Ascending aorta (tissue), 2 donors: ENCODE data around the gene DNAH8. TPM values are rescaled to one million over a fixed set of nuclear protein-coding genes. Genes with fewer than 3 reads are reported as not detected.

Source experiments
- DNase-seq, 2 donors: peaks; one replicate each; pipeline ENCODE4 v3.0.0-alpha.2; 2019; ENCODE audit warnings: low spot score in 2 of 2
- H3K27ac ChIP-seq, 2 donors: fragments of 200-600 bp; sonication (generic); one replicate each; pipeline ENCODE4 v1.5.1; 2016 to 2017; ENCODE audit warnings: mild to moderate bottlenecking in 1 of 2
- H3K27me3 ChIP-seq: fragments of 200-600 bp; sonication (generic); one replicate; pipeline ENCODE4 v1.5.1; 2017
- H3K36me3 ChIP-seq, 2 donors: fragments of 200-600 bp; sonication (generic); one replicate each; pipeline ENCODE4 v1.5.1; 2016
- H3K4me1 ChIP-seq, 2 donors: fragments of 200-600 bp; sonication (generic); one replicate each; pipeline ENCODE4 v1.5.1; 2016 to 2017; ENCODE audit warnings: mild to moderate bottlenecking in 1 of 2
- H3K4me3 ChIP-seq, 2 donors: fragments of 200-600 bp; sonication (generic); one replicate each; pipeline ENCODE4 v1.5.1; 2016 to 2017; ENCODE audit warnings: mild to moderate bottlenecking in 1 of 2
- H3K9me3 ChIP-seq, 2 donors: fragments of 200-600 bp; sonication (generic); one replicate each; pipeline ENCODE4 v1.5.1; 2016
- CTCF ChIP-seq, 3 experiments: fragments of 200-600 bp in 2 of 3; fragments of 450-650 bp in 1 of 3; sonication (generic) in 2 of 3; IDR thresholded peaks; one replicate each; pipeline ENCODE4 v1.5.1; 2016 to 2019; ENCODE audit warnings: antibody characterized with exemption in 3 of 3, mild to moderate bottlenecking in 1 of 3, moderate library complexity in 1 of 3
- intact Hi-C: fragments of 100-400 bp; cut with DNase I; formaldehyde crosslinking; loops from one replicate; pipeline ENCODE4 v1.15.1; 2023
- total RNA-seq: library from RNA; depleted of rRNA; stranded (reverse); fragments of >200 nt; gene quantifications from one replicate; pipeline ENCODE4 v1.1.0, GENCODE V29; 2016

DNAH8 gene
- total RNA-seq, 1 donor from 2014 or later = not detected

GRCh38 chr6:39079197-39080125 lies 364.4 kb downstream of the DNAH8 start:
- TF ChIP-seq CTCF (IDR thresholded peaks at IDR 0.05) = no peak
- H3K9me3 ChIP-seq = no peaks in the 10 kb centered on the region
- H3K27ac ChIP-seq = no peak overlapping the region
- intact Hi-C loops = no loop called here
- DNase-seq = no peak
- no peaks in the 10 kb centered on the region for H3K27me3 ChIP-seq
- no peaks in the 10 kb centered on the region for H3K4me1 ChIP-seq
- H3K36me3 ChIP-seq = no peaks in the 10 kb centered on the region
- H3K4me3 ChIP-seq = no peak overlapping the region

Other genes starting within 250 kb of the DNAH8 start
- gene BTBD9, start 75.4 kb upstream of the DNAH8 start, total RNA-seq = 9.9 TPM
- gene GLO1, start 12.2 kb upstream of the DNAH8 start, total RNA-seq = 32.6 TPM